Esophagus (tissue), 2 donors: ENCODE measurements around the gene ZNF750. TPM values are rescaled to one million over a fixed set of nuclear protein-coding genes. Genes with fewer than 3 reads are reported as not detected.

Experiments used
- H3K27ac ChIP-seq, 2 donors: one replicate each; pipeline ENCODE4 v1.5.1; 2013; ENCODE audit warnings: low read depth in 2 of 2, mild to moderate bottlenecking in 2 of 2, inconsistent platforms in 1 of 2, low read length in 1 of 2, moderate library complexity in 1 of 2
- H3K27me3 ChIP-seq, 2 donors: one replicate each; pipeline ENCODE4 v1.6.1; 2013; ENCODE audit warnings: low read length in 2 of 2, control low read depth in 1 of 2, mild to moderate bottlenecking in 1 of 2; ENCODE audit not compliant: insufficient read depth in 2 of 2, control insufficient read depth in 1 of 2
- H3K36me3 ChIP-seq, 2 donors: one replicate each; pipeline ENCODE4 v1.6.1; 2013; ENCODE audit warnings: low read length in 1 of 2; ENCODE audit not compliant: control insufficient read depth in 2 of 2, insufficient read depth in 2 of 2
- H3K4me1 ChIP-seq, 2 donors: one replicate each; pipeline ENCODE4 v1.6.1; 2013; ENCODE audit warnings: low read length in 1 of 2; ENCODE audit not compliant: control insufficient read depth in 2 of 2, insufficient read depth in 2 of 2
- H3K4me3 ChIP-seq, 2 donors: one replicate each; pipeline ENCODE4 v1.5.1; 2013; ENCODE audit warnings: low read length in 2 of 2, mild to moderate bottlenecking in 2 of 2, low read depth in 1 of 2, moderate library complexity in 1 of 2
- H3K9me3 ChIP-seq, 2 donors: one replicate each; pipeline ENCODE4 v1.6.1; 2013; ENCODE audit warnings: mild to moderate bottlenecking in 2 of 2, low read depth in 1 of 2, low read length in 1 of 2, moderate library complexity in 1 of 2; ENCODE audit not compliant: control insufficient read depth in 2 of 2, insufficient read depth in 1 of 2
- WGBS, 2 donors: extraction: QIAGEN DNeasy Blood & Tissue Kit; methylation state at CpG; one replicate each; pipeline ENCODE4 v1.1.7; 2013; 5-methylcytosine and 5-hydroxymethylcytosine counted together
- polyA plus RNA-seq, 2 donors: library from polyadenylated mRNA; stranded (reverse); fragments of 200-250 nt; gene quantifications; one replicate each; pipeline ENCODE4 v1.2.3, GENCODE V29; 2013
- donor health status: healthy with polysubstance abuse.
- donor health status: Bipolar disorder and iron deficiency.

Gene ZNF750
- polyA plus RNA-seq, 2 donors, result 30.2 to 111 TPM

- Histone ChIP-seq H3K27me3 (no peaks in the 10 kb centered on the region), H3K27ac (no peak overlapping the region), H3K4me3 (no peak overlapping the region), H3K4me1 (peaks cover 0 to 4% of the 10 kb centered on the region in 2 donors), H3K36me3 (peaks cover 6 to 40% of the 10 kb centered on the region in 2 donors), H3K9me3 (no peaks in the 10 kb centered on the region)
- WGBS, 2 donors, result 87 to 90% methylated on average over 22 of the region's 22 CpGs
Measured at GRCh38 chr17:82810644-82811430, 29.0 kb downstream of the ZNF750 start.

DNA sequence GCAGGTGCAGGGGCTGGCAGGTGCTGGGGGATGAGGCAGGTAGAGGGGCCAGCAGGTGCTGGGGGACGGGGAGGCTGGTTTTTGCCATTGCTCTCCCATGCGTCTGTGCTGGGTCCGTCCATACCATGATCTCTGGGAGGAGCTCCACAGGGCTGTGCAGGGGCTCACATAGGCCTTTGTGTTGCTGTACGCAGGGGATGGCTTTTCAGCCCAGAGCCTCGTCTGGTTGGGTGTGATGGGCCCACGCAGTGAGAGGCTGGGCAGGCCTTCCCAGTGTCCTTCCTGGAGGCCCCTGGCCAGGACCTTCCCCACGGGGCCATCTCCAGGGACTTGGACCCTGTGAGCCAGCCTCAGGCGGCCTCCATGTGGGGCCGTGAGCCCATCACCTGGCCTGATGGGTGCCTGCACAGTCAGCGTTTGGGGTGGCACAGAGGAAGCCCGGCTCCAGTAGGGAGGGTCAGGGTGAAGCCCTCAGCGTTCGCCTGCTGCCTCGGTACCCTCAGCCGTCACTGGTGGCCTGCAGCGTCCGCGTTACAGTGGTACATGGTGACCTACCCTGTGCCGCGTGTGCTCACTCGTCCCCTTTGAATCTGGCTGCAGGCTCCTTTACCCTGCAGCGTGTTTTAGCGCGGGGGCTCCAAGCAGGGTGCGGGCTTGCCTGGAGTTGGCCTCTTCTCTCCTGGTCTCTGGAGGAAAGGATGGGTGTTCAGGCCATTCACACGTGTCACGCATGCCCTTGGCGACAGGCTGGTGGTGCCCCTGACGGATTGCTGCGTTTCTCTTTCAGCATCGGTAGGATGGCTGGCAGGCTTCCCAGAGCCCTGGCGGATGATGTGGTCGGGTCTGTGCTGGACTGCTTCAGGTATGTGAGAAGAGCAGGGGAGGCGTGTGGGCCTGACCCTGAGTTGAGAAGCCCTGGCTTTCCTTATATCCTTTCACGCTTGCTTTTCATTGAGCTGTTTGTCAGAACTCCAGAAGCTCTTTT is 30.6 kb downstream of the ZNF750 start:
- Histone ChIP-seq H3K27me3 (no peaks in the 10 kb centered on the region), H3K27ac (no peak overlapping the region), H3K4me3 (no peak overlapping the region), H3K36me3 (peaks cover 0 to 36% of the 10 kb centered on the region in 2 donors), H3K9me3 (no peaks in the 10 kb centered on the region), H3K4me1 (no peaks in the 10 kb centered on the region)
- WGBS, 2 donors, result 88 to 89% methylated on average over 35 of the region's 35 CpGs

DNA sequence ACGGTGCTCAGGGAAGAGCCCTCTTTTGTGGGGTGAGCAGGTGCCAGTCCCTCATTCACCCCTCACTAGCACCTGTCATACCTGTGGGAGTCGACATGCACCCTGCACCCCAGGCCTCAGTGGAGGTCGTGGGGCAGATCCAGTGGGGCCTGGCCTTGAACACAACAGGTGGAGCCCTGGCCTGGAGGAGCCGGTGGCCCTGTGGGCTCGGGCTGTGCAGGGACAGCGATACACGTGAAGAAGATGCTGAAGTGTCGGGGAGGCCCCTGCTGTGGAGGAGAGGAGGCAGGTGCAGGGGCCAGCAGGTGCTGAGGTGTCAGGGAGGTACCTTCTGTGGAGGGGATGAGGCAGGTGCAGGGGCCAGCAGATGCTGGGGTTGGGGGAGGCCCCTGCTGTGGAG is 31.8 kb downstream of the ZNF750 start:
- H3K27me3 ChIP-seq, result no peaks in the 10 kb centered on the region
- H3K36me3 ChIP-seq, result peaks cover 0 to 32% of the 10 kb centered on the region in 2 donors
- H3K4me1 ChIP-seq, result no peaks in the 10 kb centered on the region
- H3K4me3 ChIP-seq, result no peak overlapping the region
- no peaks in the 10 kb centered on the region for H3K9me3 ChIP-seq
- H3K27ac ChIP-seq, result no peak overlapping the region
- WGBS, 2 donors, result 90 to 92% methylated on average over 8 of the region's 8 CpGs

DNA sequence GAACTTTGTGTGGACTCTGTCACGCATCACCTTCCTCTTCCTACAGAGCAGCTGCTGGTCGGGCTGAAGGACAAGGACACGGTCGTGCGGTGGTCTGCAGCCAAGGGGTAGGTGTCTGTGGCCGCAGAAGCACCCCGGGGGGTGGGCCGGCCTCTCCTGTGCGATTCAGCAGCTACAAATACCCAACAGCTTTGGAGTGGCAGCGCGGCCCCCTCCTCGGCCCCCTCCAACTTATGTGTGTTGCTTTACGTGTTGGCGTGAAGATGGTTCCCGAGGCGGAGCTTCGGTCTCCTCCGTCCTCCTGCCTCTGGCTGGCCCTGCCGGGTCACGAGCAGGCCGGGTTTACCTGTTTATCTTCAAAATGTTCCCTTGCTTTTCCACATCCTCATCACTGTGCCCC is 32.3 kb downstream of the ZNF750 start:
- Histone ChIP-seq H3K27ac (no peak overlapping the region), H3K9me3 (no peaks in the 10 kb centered on the region), H3K4me3 (no peak overlapping the region), H3K36me3 (peaks cover 0 to 31% of the 10 kb centered on the region in 2 donors), H3K27me3 (no peaks in the 10 kb centered on the region), H3K4me1 (peaks cover 0 to under 1% of the 10 kb centered on the region in 2 donors)
- WGBS, 2 donors, result 89 to 92% methylated on average over 21 of the region's 21 CpGs

DNA sequence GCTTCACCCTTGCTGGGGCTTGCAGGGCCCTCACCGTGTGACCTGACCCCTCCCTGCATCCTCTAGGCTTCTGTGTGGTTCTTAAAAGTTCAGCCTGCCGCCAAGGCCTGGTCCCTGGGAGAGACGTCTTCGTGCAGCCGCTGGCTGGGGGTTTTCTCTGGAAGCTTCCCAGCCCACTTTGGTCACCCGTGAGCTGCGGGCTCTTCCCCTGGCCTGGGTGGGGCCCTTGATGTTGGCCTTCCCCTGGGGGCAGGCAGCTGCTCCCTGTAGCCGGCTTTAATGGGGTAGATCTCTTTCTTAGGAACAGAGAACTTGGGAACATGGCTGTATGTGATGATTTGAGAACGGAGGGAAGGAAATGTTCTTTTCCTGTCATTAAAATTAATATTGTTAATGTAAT is 32.7 kb downstream of the ZNF750 start:
- H3K4me1 ChIP-seq, result peaks cover 0 to 3% of the 10 kb centered on the region in 2 donors
- no peak overlapping the region for H3K4me3 ChIP-seq
- 80 to 86% methylated on average over 9 of the region's 9 CpGs for WGBS, 2 donors
- no peaks in the 10 kb centered on the region for H3K9me3 ChIP-seq
- H3K36me3 ChIP-seq, result peaks cover 0 to 31% of the 10 kb centered on the region in 2 donors
- H3K27me3 ChIP-seq, result no peaks in the 10 kb centered on the region
- no peak overlapping the region for H3K27ac ChIP-seq

- H3K27ac ChIP-seq, result no peak overlapping the region
- H3K4me3 ChIP-seq, result no peak overlapping the region
Measured at GRCh38 chr17:82806645-82807044, 33.2 kb downstream of the ZNF750 start.

DNA sequence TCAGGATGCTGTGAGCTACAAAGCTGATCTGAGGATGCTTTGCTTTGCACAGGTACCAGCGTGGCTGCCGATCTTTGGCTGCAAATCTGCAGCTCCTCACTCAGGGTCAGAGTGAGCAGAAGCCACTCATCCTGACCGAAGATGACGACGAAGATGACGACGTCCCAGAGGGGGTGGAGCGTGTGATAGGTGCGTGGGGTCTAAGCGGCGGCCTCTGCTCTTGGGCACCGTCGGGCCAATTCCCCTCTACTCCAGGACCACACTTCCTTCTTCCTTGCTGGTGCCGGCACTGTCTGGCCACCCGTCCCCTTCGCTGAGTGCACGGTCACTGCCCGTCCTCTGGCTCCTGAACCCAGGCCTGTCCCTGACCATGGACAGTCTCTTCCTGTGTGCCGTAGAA is 34.0 kb downstream of the ZNF750 start:
- 90% methylated on average over 19 of the region's 19 CpGs for WGBS, 2 donors
- Histone ChIP-seq H3K4me3 (no peak overlapping the region), H3K36me3 (peaks cover 0 to 32% of the 10 kb centered on the region in 2 donors), H3K27me3 (no peaks in the 10 kb centered on the region), H3K4me1 (peaks cover 3 to 6% of the 10 kb centered on the region in 2 donors), H3K9me3 (peaks cover 3 to 4% of the 10 kb centered on the region in 2 donors), H3K27ac (no peak overlapping the region)

More at GRCh38 chr17:82806645-82807044, 33.2 kb downstream of the ZNF750 start:
- H3K27me3 ChIP-seq, result no peaks in the 10 kb centered on the region
- peaks cover 2 to 3% of the 10 kb centered on the region in 2 donors for H3K4me1 ChIP-seq
- H3K9me3 ChIP-seq, result peaks cover 0 to under 1% of the 10 kb centered on the region in 2 donors
- H3K36me3 ChIP-seq, result peaks cover 0 to 32% of the 10 kb centered on the region in 2 donors
- WGBS, 2 donors, result 88 to 90% methylated on average over 21 of the region's 21 CpGs

DNA sequence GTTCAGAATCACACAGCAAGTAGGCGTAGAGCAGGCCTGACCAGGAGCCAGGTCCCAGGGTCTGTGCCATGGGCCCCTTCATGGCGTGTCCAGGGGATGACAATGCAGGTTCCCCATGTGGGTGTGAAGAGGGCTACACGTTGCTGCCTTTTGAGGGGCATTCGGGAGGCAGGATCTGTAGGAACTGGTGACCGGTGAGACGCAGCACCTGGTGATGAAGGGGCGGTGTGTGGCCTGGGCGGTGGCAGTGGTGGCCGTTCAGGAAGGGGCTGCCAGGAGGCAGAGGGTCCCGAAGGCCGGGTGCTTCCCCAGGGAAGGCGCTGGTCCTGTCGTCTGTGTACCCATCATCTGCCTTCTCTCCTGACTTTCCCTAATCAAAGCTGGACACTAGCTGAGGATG is 34.6 kb downstream of the ZNF750 start:
- Histone ChIP-seq H3K36me3 (peaks cover 0 to 34% of the 10 kb centered on the region in 2 donors), H3K4me1 (peaks cover 3 to 6% of the 10 kb centered on the region in 2 donors), H3K27ac (peak overlapping the region; percentile 45 to 63), H3K9me3 (peaks cover 3 to 4% of the 10 kb centered on the region in 2 donors), H3K4me3 (no peak overlapping the region), H3K27me3 (no peaks in the 10 kb centered on the region)
- WGBS, 2 donors, result 85% methylated on average over 13 of the region's 13 CpGs

DNA sequence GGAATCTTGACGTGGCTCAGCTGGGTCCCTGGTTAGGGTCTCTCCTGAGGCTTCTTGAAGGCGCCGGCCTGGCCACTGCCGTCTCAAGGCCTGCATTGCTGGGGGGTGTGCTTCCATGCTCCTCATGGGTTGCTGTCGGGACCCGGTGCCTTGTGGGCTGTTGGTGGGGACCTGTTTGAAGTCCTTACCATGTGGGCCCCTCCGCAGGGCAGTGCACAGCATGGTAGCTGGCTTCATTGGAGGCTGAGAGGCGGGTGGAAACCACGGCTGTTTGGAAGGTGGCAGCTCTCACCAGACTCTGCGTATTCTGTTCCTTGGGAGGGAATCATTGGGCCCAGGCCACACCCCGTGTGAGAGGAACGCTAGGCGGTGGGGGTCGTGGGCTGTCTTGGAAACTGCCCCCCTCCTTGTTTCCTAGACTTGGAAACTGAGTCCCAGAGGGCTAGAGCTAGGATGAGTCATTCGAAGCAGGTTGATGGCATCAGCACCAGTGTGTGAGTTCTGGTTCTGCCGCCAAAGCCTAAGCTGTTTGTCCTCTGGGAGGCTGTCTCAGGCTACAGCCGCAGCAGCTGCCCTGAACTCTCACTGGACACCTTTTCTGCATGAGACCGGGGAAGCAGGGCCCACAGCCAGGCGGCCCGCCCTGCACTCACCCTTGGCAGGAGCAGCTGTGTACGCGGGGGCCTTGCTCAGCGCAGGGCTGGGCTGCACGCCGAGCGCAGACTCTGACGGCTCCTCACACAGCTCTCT is 35.2 kb downstream of the ZNF750 start:
- Histone ChIP-seq H3K27ac (peak overlapping the region; percentile 45 to 63), H3K27me3 (no peaks in the 10 kb centered on the region), H3K4me3 (no peak overlapping the region), H3K4me1 (peaks cover 3 to 6% of the 10 kb centered on the region in 2 donors), H3K36me3 (peaks cover 0 to 37% of the 10 kb centered on the region in 2 donors), H3K9me3 (peaks cover 3 to 4% of the 10 kb centered on the region in 2 donors)
- 75 to 76% methylated on average over 27 of the region's 27 CpGs for WGBS, 2 donors
